Measurements from ENCODE around the gene PRSS38.

The PRSS38 gene

GRCh38 chr1:227793948-227794816, 21.3 kb upstream of the PRSS38 start:
- no peak for DNase-seq

GRCh38 chr1:227794817-227795192, 20.7 kb upstream of the PRSS38 start:
- DNase-seq, result no peak

GRCh38 chr1:227795732-227796131, 19.7 kb upstream of the PRSS38 start:
- no peak for DNase-seq

DNA sequence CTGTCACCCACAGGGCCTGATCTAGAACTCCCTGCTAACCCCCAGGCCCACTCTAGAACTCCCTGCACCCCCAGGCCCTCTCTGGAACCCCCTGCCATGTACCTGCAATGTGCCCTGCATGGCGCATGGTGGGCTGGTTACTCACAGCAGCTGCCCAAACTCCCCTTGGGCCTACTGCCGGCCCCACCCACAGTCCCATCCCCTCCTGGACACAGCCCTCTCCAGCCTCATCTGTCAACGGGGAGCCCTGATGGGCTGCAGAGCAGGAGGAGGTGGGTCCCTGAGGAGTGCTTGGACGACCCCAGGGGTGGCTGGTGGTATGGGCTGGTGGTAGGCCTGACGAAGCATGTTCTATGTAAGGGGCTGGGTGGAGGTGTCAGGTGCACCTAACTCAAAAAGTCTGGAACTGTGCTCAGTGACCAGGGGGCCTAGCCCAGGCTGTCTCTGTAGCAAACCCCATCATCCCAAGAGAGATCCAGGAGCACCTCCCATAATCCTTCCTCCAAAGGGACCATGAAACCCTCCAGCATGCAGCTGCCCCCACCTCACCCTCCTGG, 19.0 kb upstream of the PRSS38 start:
- no peak for DNase-seq

DNA sequence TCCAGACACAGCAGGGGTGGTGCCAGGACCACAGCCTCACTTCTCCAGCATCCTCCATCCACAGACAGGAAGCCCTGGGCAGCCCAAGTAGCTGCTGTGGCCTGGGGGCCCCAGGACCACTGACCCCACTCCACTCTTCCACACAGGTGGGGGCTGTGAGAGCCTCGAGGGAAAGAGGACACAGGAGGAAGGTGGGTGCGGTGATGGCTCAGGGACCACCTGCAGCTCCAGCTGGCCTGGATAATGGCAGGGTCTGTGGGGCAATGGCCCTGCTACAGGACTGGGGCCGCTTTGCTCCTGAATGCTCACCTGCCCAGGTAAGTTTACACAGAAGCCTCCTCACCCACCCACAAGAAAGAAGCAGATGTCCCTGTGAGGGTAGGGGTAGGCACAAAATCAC, 18.3 kb upstream of the PRSS38 start:
- DNase-seq, result no peak

DNA sequence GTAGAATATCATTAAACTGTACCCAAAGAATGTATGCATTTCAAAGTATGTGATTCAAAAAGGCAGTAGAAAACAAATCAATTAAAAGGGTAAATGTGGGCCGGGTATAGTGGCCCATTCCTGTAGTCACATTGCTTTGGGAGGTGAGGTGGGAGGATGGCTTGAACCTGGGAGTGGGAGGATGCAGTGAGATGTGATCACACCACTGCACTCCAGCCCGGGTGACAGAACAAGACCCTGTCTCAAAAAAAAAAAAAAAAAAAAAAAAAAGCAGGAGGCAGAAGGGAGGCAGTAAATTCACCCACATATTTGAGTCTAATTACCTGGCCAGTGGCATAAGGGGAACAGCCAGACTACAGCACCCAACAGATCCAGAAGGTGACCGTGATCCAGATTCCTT, 17.9 kb upstream of the PRSS38 start:
- DNase-seq, result no peak

DNA sequence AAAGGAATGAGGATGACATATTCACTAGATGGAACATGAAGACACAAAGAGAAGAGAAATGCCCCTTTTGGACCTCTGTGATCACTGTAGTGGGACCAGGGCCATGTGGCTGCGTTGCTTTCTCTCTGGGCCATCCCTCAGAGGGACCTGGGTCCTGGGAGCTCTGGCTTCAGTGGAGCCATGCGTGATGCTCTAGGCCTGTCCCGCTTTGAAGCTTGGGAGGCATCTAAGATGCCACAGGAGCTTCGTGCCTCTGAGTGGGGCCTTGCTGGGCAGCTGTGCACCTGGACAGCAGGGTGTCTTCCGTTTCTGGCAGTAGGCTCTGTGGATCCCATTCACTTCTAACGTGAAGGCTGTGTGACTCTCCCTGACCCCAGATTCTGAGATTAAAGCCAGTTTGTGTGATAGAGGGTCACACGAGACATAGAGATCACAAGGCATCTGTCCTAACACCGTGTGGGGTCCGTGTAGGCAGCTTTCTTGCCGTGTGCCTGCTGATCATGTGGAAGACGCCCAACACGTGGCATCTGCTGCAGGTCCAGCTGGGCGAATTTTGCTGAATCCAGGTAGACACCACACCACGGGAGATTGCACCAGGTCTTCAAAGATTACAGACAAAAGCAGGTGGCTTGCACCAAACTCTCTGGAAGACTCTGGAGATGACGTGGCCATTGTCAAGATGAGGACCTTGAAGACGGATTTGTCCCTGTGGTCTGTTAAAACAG, 17.2 kb upstream of the PRSS38 start:
- DNase-seq, result no peak

GRCh38 chr1:227799756-227800155, 15.7 kb upstream of the PRSS38 start:
- DNase-seq, result no peak

GRCh38 chr1:227803933-227804332, 11.5 kb upstream of the PRSS38 start:
- no peak for DNase-seq

DNA sequence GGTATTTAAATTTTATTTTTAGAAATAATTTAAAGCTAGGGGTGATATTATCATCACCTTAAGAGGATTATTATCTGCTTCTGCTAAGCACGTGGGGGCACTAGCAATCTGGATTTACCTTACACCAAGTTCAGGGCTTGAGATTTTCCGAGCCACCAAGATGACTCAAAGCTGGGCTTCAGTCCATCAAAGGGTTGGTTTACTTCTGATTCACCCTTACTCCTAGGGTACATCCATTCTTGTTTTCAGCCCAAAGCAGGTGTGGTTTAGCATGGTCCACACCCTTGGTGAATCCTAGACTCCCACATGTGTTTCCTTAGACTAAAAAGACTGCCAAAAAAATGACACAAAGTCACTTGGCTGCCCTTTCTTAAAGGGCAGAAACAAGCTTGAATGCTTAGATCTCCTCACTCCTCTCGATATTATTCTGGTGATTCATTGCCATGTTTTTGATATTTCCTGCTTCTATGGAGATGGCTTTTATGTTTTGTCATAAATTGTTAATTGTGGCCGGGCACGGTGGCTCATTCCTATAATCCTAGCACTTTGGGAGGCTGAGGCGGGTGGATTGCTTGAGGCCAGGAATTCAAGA, 9.8 kb upstream of the PRSS38 start:
- no peak for DNase-seq

GRCh38 chr1:227808566-227808965, 6.9 kb upstream of the PRSS38 start:
- no peak for DNase-seq

GRCh38 chr1:227809026-227809425, 6.4 kb upstream of the PRSS38 start:
- no peak for DNase-seq

- DNase-seq, result no peak
These were observed 1.5 kb upstream of the PRSS38 start for GRCh38 chr1:227813962-227814361.

GRCh38 chr1:227816750-227817446, 1.4 kb downstream of the PRSS38 start:
- DNase-seq, result no peak

GRCh38 chr1:227823537-227823936, 8.1 kb downstream of the PRSS38 start:
- no peak for DNase-seq

GRCh38 chr1:227824204-227824603, 8.7 kb downstream of the PRSS38 start:
- no peak for DNase-seq

DNA sequence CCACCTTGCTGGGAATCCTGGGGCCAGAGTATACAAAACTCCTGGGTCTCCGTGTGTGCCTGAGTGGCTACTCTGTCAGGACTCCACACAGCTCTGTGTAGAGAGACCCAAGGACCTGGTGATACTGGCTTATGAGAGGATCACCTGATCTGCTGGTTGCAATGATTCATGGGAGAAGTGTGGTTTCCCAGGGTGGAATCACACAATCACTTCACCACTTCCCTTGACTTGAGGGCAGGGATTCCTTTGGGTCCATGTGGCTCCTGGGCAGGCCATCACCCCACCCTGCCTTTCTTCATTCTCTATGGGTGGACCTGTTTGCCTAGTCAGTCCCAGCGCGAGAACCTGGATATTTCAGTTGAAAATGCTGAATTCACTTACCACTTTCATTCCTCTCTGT, 13.3 kb downstream of the PRSS38 start:
- DNase-seq, result no peak

DNA sequence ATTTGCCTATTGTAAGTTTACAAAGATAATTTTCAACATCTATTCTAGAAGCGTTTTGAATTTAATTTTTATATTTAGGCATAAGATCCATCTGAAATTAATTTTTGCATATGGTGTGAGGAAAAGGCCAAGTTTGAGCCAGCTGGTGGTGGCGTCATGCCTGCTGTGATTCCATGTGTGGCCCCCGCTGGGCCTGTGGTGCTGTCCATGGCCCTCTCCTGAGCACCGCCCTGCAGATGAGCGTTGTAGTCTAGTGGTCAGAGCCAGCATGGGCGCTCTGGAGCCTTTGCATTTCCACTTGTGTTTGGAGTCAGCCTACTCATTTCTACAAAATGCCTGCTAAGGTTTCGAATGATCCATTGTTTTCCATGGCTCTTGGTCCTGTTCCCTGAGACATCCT, 22.7 kb downstream of the PRSS38 start:
- no peak for DNase-seq

GRCh38 chr1:227841096-227841495, 25.6 kb downstream of the PRSS38 start:
- DNase-seq, result no peak

- no peak for DNase-seq
These were observed 29.1 kb downstream of the PRSS38 start for GRCh38 chr1:227844320-227845146.

DNA sequence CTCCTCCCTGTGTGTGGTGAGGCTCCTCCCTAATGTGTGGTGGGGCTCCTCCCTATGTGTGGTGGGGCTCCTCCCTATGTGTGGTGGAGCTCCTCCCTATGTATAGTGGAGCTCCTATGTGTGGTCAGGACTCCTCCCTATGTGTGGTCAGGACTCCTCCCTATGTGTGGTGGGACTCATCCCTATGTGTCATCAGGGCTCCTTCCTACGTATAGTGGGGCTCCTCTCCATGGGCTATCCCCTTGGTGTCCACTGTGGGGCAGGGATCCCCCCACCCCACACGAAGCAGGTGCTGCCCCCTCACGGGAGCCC, 29.6 kb downstream of the PRSS38 start:
- no peak for DNase-seq

GRCh38 chr1:227845519-227845918, 30.0 kb downstream of the PRSS38 start:
- no peak for DNase-seq
